Glutamatergic neuron (in vitro differentiated cells): ENCODE data around the gene BORCS5. TPM values are rescaled to one million over a fixed set of nuclear protein-coding genes. Genes with fewer than 3 reads are reported as not detected.

Experiments used
- DNase-seq: peaks from one replicate; pipeline ENCODE4 v3.0.0; 2022
- H3K27ac Mint-ChIP-seq: one replicate; pipeline ENCODE4 v1.8.0; 2020; ENCODE audit warnings: mild to moderate bottlenecking, mixed read lengths, inconsistent platforms; ENCODE audit not compliant: unreplicated experiment
- H3K27me3 Mint-ChIP-seq: one replicate; pipeline ENCODE4 v1.8.0; 2020; ENCODE audit warnings: mild to moderate bottlenecking, moderate library complexity, mixed read lengths, inconsistent platforms; ENCODE audit not compliant: unreplicated experiment
- H3K36me3 Mint-ChIP-seq: one replicate; pipeline ENCODE4 v1.8.0; 2020; ENCODE audit warnings: mild to moderate bottlenecking, mixed read lengths, inconsistent platforms; ENCODE audit not compliant: unreplicated experiment
- H3K4me1 Mint-ChIP-seq: one replicate; pipeline ENCODE4 v1.8.0; 2020; ENCODE audit warnings: mild to moderate bottlenecking, low read depth, mixed read lengths, inconsistent platforms; ENCODE audit not compliant: unreplicated experiment
- H3K4me3 Mint-ChIP-seq: one replicate; pipeline ENCODE4 v1.8.0; 2020; ENCODE audit warnings: mild to moderate bottlenecking, mixed read lengths, inconsistent platforms; ENCODE audit not compliant: unreplicated experiment
- H3K9me3 Mint-ChIP-seq: one replicate; pipeline ENCODE4 v1.8.0; 2020; ENCODE audit warnings: mild to moderate bottlenecking, moderate library complexity, mixed read lengths, inconsistent platforms; ENCODE audit not compliant: unreplicated experiment
- CTCF ChIP-seq: fragments of 200-600 bp; sonication (generic); IDR thresholded peaks from one replicate; pipeline ENCODE4 v1.5.0; 2021; ENCODE audit not compliant: partially characterized antibody, unreplicated experiment
- total RNA-seq: library from RNA; stranded (reverse); fragmentation: NEBNext Ultra II Directional; extraction: Animal tissue kit (Norgen Biotek cat#: 25700); gene quantifications from one replicate; pipeline ENCODE4 v1.2.1, GENCODE V29; 2021; ENCODE audit not compliant: unreplicated experiment

The BORCS5 gene
- total RNA-seq, 1 donor from 2014 or later: 30.2 TPM

- peaks cover 9% of the 10 kb centered on the region for H3K27me3 Mint-ChIP-seq
- H3K9me3 Mint-ChIP-seq: peaks cover 7% of the 10 kb centered on the region
- TF ChIP-seq CTCF: no peak
- peaks cover 5% of the 10 kb centered on the region for H3K36me3 Mint-ChIP-seq
- DNase-seq: no peak
- H3K4me1 Mint-ChIP-seq: peaks cover 16% of the 10 kb centered on the region
- H3K4me3 Mint-ChIP-seq: no peak overlapping the region
- no peak overlapping the region for H3K27ac Mint-ChIP-seq
These were observed 24.2 kb downstream of the BORCS5 start for GRCh38 chr12:12380949-12381593.

GRCh38 chr12:12381982-12382381 is 25.1 kb downstream of the BORCS5 start:
- peaks cover 7% of the 10 kb centered on the region for H3K9me3 Mint-ChIP-seq
- no peak overlapping the region for H3K4me3 Mint-ChIP-seq
- H3K36me3 Mint-ChIP-seq: peaks cover 5% of the 10 kb centered on the region
- no peak for TF ChIP-seq CTCF
- DNase-seq: no peak
- H3K27me3 Mint-ChIP-seq: peaks cover 11% of the 10 kb centered on the region
- H3K27ac Mint-ChIP-seq: no peak overlapping the region
- H3K4me1 Mint-ChIP-seq: peaks cover 16% of the 10 kb centered on the region

GRCh38 chr12:12384571-12385340 is 27.9 kb downstream of the BORCS5 start:
- peaks cover 7% of the 10 kb centered on the region for H3K9me3 Mint-ChIP-seq
- H3K4me1 Mint-ChIP-seq: peaks cover 29% of the 10 kb centered on the region
- TF ChIP-seq CTCF: no peak
- peak overlapping the region; percentile 66 for H3K4me3 Mint-ChIP-seq
- peaks cover 6% of the 10 kb centered on the region for H3K36me3 Mint-ChIP-seq
- peak; percentile 67 for DNase-seq
- peak overlapping the region; percentile 96 for H3K27ac Mint-ChIP-seq
- H3K27me3 Mint-ChIP-seq: peaks cover 11% of the 10 kb centered on the region

GRCh38 chr12:12387501-12387900 is 30.6 kb downstream of the BORCS5 start:
- Mint-ChIP-seq H3K36me3 (peaks cover 6% of the 10 kb centered on the region), H3K4me3 (peak overlapping the region; percentile 26), H3K27ac (peak overlapping the region; percentile 74), H3K9me3 (peaks cover 7% of the 10 kb centered on the region), H3K4me1 (peaks cover 29% of the 10 kb centered on the region), H3K27me3 (peaks cover 13% of the 10 kb centered on the region)
- no peak for DNase-seq
- TF ChIP-seq CTCF: no peak

GRCh38 chr12:12392413-12392812 is 35.5 kb downstream of the BORCS5 start:
- H3K27ac Mint-ChIP-seq: no peak overlapping the region
- no peaks in the 10 kb centered on the region for H3K9me3 Mint-ChIP-seq
- H3K4me3 Mint-ChIP-seq: no peak overlapping the region
- peaks cover 6% of the 10 kb centered on the region for H3K36me3 Mint-ChIP-seq
- H3K27me3 Mint-ChIP-seq: peaks cover 6% of the 10 kb centered on the region
- no peak for TF ChIP-seq CTCF
- peaks cover 14% of the 10 kb centered on the region for H3K4me1 Mint-ChIP-seq
- DNase-seq: no peak
